ENCODE results near the gene VWA7.

The VWA7 gene

DNA sequence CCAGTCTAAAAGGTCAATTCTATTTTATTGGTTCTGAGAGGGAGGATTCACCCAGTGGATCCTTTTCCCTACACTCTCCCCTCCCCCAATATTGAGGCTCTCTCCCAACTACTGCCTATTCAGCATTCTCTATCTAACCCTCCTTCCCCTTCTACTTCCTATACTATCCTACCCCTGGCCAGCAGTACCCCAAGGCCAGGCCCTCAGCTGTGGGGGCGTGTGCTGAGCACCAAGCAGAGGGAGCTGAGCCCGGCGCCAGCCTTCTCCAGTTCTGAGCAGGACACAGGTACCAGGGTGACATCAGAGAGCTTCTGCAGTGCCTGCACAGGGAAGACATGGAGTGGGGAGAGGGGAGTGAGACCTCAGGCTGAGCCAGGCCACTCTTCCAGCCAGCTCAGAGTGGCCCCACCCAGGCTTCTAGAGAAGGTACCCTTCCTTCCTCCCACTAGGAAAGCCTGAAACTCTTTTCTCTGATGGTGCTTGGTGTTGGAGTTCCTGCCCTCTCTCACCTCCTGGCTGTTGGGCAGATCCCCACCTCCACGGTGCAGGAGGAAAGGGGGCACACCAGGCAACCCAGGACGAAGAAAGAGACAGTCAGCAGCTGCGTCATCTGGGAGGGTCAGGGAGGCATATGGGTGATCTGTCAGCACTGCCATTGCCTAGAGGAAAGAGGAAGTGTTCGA is 50.0 kb downstream of the VWA7 start:
- H3K4me3 ChIP-seq (ENCODE audit: low read depth, low read length) = no peak overlapping the region
- TF ChIP-seq MYC (IDR thresholded peaks at IDR 0.05; ENCODE audit: low read depth, low read length) = peak; percentile 56; the same call in 1 of the 2 replicates
- TF ChIP-seq POLR2A (IDR thresholded peaks at IDR 0.05; ENCODE audit: extremely low read depth, insufficient read length) = no peak
- no peak for TF ChIP-seq CTCF (IDR thresholded peaks at IDR 0.05; ENCODE audit: low read depth, low read length)
- TF ChIP-seq, protein P1, sequence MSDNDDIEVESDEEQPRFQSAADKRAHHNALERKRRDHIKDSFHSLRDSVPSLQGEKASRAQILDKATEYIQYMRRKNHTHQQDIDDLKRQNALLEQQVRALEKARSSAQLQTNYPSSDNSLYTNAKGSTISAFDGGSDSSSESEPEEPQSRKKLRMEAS (IDR thresholded peaks at IDR 0.05; ENCODE audit: low read depth, low read length) = peak; percentile 48; the same call in 1 of the 2 replicates
- peak; percentile 93 for DNase-seq (ENCODE audit: low read depth)

DNA sequence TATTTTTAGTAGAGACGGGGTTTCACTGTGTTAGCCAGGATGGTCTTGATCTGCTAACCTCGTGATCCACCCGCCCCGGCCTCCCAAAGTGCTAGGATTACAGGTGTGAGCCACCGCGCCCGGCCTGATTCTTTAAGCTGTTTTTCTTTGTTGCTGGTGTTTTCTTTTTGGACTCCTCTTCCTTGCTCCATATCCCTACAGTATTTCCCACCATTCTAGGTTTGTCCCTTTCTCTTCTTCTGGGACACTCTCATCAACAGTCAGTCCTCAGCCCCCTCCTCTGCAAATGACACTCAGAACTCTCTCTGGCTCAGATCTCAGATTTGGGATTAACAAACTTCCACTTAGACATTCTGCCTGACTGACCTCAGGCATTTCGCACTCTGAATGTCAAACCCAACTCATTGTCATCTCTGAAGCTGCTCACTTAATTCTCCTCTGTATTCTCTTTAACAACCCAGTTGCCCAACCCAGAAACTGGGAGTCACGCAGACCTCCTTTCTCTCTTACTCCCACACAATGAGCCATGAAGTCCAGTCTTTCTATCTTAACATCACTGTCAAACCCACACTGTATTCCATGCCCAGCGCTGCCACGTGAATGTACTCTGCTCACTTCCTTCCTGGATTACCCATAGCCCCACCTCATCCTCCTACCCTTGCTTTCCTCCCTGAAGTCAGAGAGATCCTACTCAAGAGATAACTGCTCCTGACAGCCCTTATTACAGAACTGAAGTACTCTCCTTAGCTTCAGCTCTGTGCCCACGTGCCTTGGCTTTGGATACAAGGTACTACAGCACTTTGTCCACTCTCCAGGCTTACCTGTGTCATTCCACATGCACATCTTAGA is 51.4 kb downstream of the VWA7 start:
- H3K4me3 ChIP-seq (ENCODE audit: low read depth, low read length) = no peak overlapping the region
- peak; percentile 68 for DNase-seq (ENCODE audit: low read depth)
- TF ChIP-seq, protein P1 (IDR thresholded peaks at IDR 0.05; ENCODE audit: low read depth, low read length) = peak; percentile 26; the same call in 1 of the 2 replicates
- TF ChIP-seq POLR2A (IDR thresholded peaks at IDR 0.05; ENCODE audit: extremely low read depth, insufficient read length) = no peak

DNA sequence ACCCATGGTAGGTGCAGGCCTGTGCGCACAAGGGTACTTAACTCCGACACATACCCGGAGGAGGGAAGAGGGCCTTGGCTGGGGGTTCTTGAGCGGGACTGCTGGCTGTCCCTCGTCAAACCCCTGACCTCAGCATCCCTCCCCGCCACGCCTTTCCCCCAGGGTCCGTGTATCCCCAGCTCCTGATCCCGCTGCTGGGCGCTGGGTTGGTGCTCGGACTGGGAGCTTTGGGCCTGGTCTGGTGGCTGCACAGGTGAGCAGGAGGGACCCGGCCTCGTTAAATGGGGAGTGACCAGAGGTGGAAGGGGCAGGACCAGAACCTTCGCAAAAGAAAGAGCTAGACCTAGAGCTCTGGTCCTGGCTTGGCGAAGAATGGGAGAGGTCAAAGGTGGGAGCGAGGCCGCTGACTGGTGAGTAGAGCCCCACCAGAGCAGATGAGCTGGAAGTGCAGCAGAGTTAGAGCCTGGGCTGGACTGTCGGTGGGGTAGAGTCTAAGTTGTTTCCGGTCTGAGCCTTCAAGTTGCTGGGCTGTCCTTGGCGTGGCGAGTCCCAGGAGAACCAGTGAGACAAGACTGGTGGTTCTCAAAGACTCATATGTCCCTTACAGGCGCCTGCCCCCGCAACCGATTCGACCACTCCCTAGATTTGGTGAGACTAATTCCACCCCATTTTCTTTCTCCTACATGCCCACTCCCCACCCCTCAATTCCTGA is 53.0 kb downstream of the VWA7 start:
- H3K4me3 ChIP-seq (ENCODE audit: low read depth, low read length) = no peak overlapping the region
- TF ChIP-seq, protein P1 (IDR thresholded peaks at IDR 0.05; ENCODE audit: low read depth, low read length) = no peak
- no peak for TF ChIP-seq CTCF (IDR thresholded peaks at IDR 0.05; ENCODE audit: low read depth, low read length)
- no peak for TF ChIP-seq POLR2A (IDR thresholded peaks at IDR 0.05; ENCODE audit: extremely low read depth, insufficient read length)
- TF ChIP-seq MYC (IDR thresholded peaks at IDR 0.05; ENCODE audit: low read depth, low read length) = no peak
- no peak for DNase-seq (ENCODE audit: low read depth)

DNA sequence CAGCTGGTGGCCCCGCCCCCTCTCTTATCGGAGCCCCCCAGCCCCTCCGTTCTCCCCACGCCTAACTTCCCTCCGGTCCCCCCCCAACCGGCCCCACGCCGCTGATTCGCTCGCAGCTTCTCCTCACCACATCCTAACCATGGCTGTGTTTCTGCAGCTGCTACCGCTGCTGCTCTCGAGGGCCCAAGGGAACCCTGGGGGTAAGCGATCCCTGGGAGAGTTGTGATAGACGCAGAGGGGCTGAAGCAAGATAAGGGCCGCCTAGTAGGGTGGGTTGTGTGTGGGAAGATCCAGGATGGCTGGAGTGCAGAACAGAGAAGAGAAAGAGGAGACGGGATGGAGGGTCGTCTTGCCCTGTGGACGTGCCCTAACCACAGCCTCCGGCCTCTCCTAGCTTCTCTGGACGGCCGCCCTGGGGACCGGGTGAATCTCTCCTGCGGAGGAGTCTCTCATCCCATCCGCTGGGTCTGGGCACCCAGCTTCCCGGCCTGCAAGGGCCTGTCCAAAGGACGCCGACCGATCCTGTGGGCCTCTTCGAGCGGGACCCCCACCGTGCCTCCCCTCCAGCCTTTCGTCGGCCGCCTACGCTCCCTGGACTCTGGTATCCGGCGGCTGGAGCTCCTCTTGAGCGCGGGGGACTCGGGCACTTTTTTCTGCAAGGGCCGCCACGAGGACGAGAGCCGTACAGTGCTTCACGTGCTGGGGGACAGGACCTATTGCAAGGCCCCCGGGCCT is 53.7 kb downstream of the VWA7 start, which contains the start of gene MPIG6B:
Gene MPIG6B (plus strand): TSS at position 129 of the 735 bp plus-strand sequence. CDS start 11 bp downstream, at position 140.
- TF ChIP-seq POLR2A (IDR thresholded peaks at IDR 0.05; ENCODE audit: extremely low read depth, insufficient read length) (no peak), MYC (IDR thresholded peaks at IDR 0.05; ENCODE audit: low read depth, low read length) (no peak), CTCF (IDR thresholded peaks at IDR 0.05; ENCODE audit: low read depth, low read length) (no peak)
- TF ChIP-seq, protein P1 (IDR thresholded peaks at IDR 0.05; ENCODE audit: low read depth, low read length) = no peak
- DNase-seq (ENCODE audit: low read depth) = peak; percentile 79

DNA sequence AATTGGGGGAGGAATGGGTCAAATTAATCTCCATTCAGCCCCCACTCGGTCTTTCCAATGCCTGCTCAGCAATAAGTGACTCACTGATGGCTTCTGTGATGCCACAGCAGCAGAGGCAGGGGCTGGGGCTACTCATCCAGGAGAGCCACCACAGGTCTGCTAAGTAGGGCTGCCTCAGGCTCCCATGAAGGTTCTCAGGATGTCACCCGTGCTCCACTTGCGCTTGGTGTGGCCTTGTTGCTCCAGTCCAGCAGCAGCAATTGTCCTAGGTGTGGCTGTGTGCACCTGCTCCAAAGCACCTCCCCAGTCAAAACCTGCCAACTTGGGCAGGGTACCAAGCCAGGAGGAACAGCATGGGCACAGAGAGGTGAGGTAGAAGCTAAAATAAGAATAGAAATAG is 55.0 kb downstream of the VWA7 start:
- no peak overlapping the region for H3K4me3 ChIP-seq (ENCODE audit: low read depth, low read length)
- no peak for TF ChIP-seq POLR2A (IDR thresholded peaks at IDR 0.05; ENCODE audit: extremely low read depth, insufficient read length)
- TF ChIP-seq MYC (IDR thresholded peaks at IDR 0.05; ENCODE audit: low read depth, low read length) = no peak
- no peak for TF ChIP-seq CTCF (IDR thresholded peaks at IDR 0.05; ENCODE audit: low read depth, low read length)
- TF ChIP-seq, protein P1 (IDR thresholded peaks at IDR 0.05; ENCODE audit: low read depth, low read length) = no peak
- DNase-seq (ENCODE audit: low read depth) = no peak

More for the DNA sequence above, 53.7 kb downstream of the VWA7 start, which contains the start of gene MPIG6B:
- H3K4me3 ChIP-seq (ENCODE audit: low read depth, low read length) = no peak within 1 kb of the TSS
